DND-41 (cell line): ENCODE data around the gene ITPR1.

Source experiments
- CTCF ChIP-seq: IDR thresholded peaks from 2 replicates; pipeline ENCODE4 v1.5.1; 2012; ENCODE audit warnings: borderline replicate concordance, low read length, moderate library complexity, mild to moderate bottlenecking; ENCODE audit not compliant: poor library complexity, severe bottlenecking; ENCODE audit errors: extremely low read depth
- EZH2 ChIP-seq: IDR thresholded peaks from 3 replicates; pipeline ENCODE4 v1.6.1; 2012; ENCODE audit warnings: borderline replicate concordance, low read depth, mild to moderate bottlenecking, moderate library complexity, low read length, inconsistent platforms; ENCODE audit not compliant: severe bottlenecking

GRCh38 chr3:4814305-4814903, 321.3 kb downstream of the ITPR1 start:
- TF ChIP-seq CTCF, result no peak
- TF ChIP-seq EZH2, result no peak
